Mesenteric fat pad (tissue), 1 donor: ENCODE data around the gene HYKK. TPM values are rescaled to one million over a fixed set of nuclear protein-coding genes. Genes with fewer than 3 reads are reported as not detected.

Experiments used
- total RNA-seq: library from RNA; stranded (reverse); fragmentation: NEBNext Ultra II Directional; extraction: Animal tissue kit (Norgen Biotek cat#: 25700); gene quantifications from one replicate; pipeline ENCODE4 v1.2.1, GENCODE V29; 2021
- donor health status: DM: yes; HTN: yes; CAD: no.

The HYKK gene
- total RNA-seq, 1 donor from 2014 or later: 4.1 TPM

Other genes starting within 250 kb of the HYKK start
- gene DNAJA4, start 243.0 kb upstream of the HYKK start, total RNA-seq: 21.4 TPM
- 50.9 TPM for gene SKIC8, start 208.0 kb upstream of the HYKK start, total RNA-seq
- not detected for gene CRABP1, start 167.2 kb upstream of the HYKK start, total RNA-seq
- 57.1 TPM for gene IREB2, start 69.4 kb upstream of the HYKK start, total RNA-seq
- gene PSMA4, start 32.9 kb downstream of the HYKK start, total RNA-seq: 137 TPM
- gene CHRNA5, start 57.9 kb downstream of the HYKK start, total RNA-seq: 1.7 TPM
- not detected for gene CHRNA3, start 113.4 kb downstream of the HYKK start, total RNA-seq
- gene CHRNB4, start 133.6 kb downstream of the HYKK start, total RNA-seq: not detected